Measurements from ENCODE around the gene GPC5.

- no peak for TF ChIP-seq EZH2 (IDR thresholded peaks at IDR 0.05)
- no peak for TF ChIP-seq CTCF (IDR thresholded peaks at IDR 0.05)
Measured at GRCh38 chr13:91533354-91533753, 134.9 kb downstream of the GPC5 start.
